ENCODE measurements around the gene ZNF223. TPM values are rescaled to one million over a fixed set of nuclear protein-coding genes. Genes with fewer than 3 reads are reported as not detected.

Gene ZNF223
- total RNA-seq, 1 experiment from 2014 or later, result 4.8 TPM

DNA sequence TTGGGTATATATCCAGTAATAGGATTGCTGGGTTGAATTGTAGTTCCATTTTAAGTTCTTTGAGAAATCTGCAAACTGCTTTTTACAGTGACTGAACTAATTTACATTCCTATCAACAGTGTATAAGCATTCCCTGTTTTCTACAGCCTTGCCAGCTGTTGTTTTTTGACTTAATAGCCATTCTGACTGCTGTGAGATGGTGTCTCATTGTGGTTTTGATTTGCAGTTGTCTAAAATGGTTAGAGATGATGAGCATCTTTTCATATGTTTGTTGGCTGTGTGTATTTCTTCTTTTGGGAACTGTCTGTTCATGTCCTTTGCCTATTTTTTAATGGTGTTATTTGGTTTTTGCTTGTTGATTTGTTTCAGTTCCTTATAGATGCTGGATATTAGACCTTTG lies 30.6 kb upstream of the ZNF223 start:
- H2BK5ac ChIP-seq (ENCODE audit: insufficient read length, low read length), result no peak overlapping the region
- no peak overlapping the region for H3K14ac ChIP-seq (ENCODE audit: insufficient read depth, low read length)
- H3K9me3 Mint-ChIP-seq, result peaks cover 13 to 43% of the 10 kb centered on the region in 2 experiments
- no peak overlapping the region for H3K27ac ChIP-seq (ENCODE audit: insufficient read length, low read depth, low read length)
- H3K36me3 Mint-ChIP-seq (ENCODE audit: insufficient read depth in 1 of 3, low read depth in 3 of 3), result peaks cover 0 to 5% (median 2%) of the 10 kb centered on the region in 3 experiments; a peak in 3 of 7 replicates
- H2BK120ac ChIP-seq (ENCODE audit: low read depth, low read length, poor library complexity, severe bottlenecking), result no peak overlapping the region
- H3K56ac ChIP-seq (ENCODE audit: insufficient read length, low read depth, low read length), result no peak overlapping the region
- no peak overlapping the region for H3K27ac Mint-ChIP-seq
- no peak overlapping the region for H2BK15ac ChIP-seq (ENCODE audit: low read depth, low read length)
- H3T11ph ChIP-seq (ENCODE audit: low read length), result no peak overlapping the region
- no peak overlapping the region for H4K8ac ChIP-seq (replicated peaks; ENCODE audit: insufficient read length, low read depth, low read length)
- H3K23ac ChIP-seq (ENCODE audit: insufficient read length, low read depth, low read length), result no peak overlapping the region
- no peak overlapping the region for H3K9ac ChIP-seq (ENCODE audit: extremely low read depth, insufficient read length, low read length)
- no peaks in the 10 kb centered on the region for H4K20me1 ChIP-seq (ENCODE audit: control insufficient read depth, insufficient read depth, insufficient read length)
- no peaks in the 10 kb centered on the region; the same call in 1 of the 2 replicates for H3K4me1 ChIP-seq (ENCODE audit: insufficient read depth, low read length)
- H3K23me2 ChIP-seq (ENCODE audit: insufficient read length, low read depth, low read length, poor library complexity, severe bottlenecking), result peaks cover 7% of the 10 kb centered on the region
- H4K91ac ChIP-seq (ENCODE audit: insufficient read length, low read depth, low read length), result no peak overlapping the region
- H2AFZ ChIP-seq (ENCODE audit: low read length), result no peak overlapping the region
- H3K27me3 ChIP-seq (ENCODE audit: insufficient read depth, low read length), result no peaks in the 10 kb centered on the region
- no peaks in the 10 kb centered on the region for H3K79me1 ChIP-seq (ENCODE audit: insufficient read depth, low read depth, low read length, poor library complexity, severe bottlenecking)
- DNase-seq, result no peak
- no peak overlapping the region for H2BK20ac ChIP-seq (ENCODE audit: low read depth, low read length, poor library complexity, severe bottlenecking)
- no peak overlapping the region for H3K18ac ChIP-seq (ENCODE audit: insufficient read length, low read depth, low read length)
- TF ChIP-seq, protein P1, sequence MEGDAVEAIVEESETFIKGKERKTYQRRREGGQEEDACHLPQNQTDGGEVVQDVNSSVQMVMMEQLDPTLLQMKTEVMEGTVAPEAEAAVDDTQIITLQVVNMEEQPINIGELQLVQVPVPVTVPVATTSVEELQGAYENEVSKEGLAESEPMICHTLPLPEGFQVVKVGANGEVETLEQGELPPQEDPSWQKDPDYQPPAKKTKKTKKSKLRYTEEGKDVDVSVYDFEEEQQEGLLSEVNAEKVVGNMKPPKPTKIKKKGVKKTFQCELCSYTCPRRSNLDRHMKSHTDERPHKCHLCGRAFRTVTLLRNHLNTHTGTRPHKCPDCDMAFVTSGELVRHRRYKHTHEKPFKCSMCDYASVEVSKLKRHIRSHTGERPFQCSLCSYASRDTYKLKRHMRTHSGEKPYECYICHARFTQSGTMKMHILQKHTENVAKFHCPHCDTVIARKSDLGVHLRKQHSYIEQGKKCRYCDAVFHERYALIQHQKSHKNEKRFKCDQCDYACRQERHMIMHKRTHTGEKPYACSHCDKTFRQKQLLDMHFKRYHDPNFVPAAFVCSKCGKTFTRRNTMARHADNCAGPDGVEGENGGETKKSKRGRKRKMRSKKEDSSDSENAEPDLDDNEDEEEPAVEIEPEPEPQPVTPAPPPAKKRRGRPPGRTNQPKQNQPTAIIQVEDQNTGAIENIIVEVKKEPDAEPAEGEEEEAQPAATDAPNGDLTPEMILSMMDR (conservative IDR thresholded peaks at IDR 0.05), result no peak
- peaks cover 12% of the 10 kb centered on the region for H3K27me3 Mint-ChIP-seq (ENCODE audit: low read depth)
- no peak overlapping the region for H3K4ac ChIP-seq (ENCODE audit: low read depth, low read length)
- H3K4me1 Mint-ChIP-seq, result peaks cover 10 to 11% of the 10 kb centered on the region in 2 experiments
- no peak overlapping the region for H3K4me2 ChIP-seq (ENCODE audit: insufficient read depth, insufficient read length, low read length)
- H2BK12ac ChIP-seq (ENCODE audit: insufficient read length, low read depth, low read length), result no peak overlapping the region
- no peak overlapping the region for H3K4me3 Mint-ChIP-seq
- peaks cover 4% of the 10 kb centered on the region for H3K9me3 ChIP-seq (ENCODE audit: control insufficient read depth, low read depth, low read length)
- no peak overlapping the region for H4K5ac ChIP-seq (ENCODE audit: insufficient read length, low read depth, low read length)
- no peak overlapping the region for H2AK5ac ChIP-seq (ENCODE audit: insufficient read length, low read length)
- no peaks in the 10 kb centered on the region; the same call in 1 of the 2 replicates for H3K79me2 ChIP-seq (ENCODE audit: insufficient read depth, low read length)

Data from H9 (cell line).